A549 treated with DMSO at 1 μM for 4 hours (cell line): ENCODE results near the gene FBXO34. TPM values are rescaled to one million over a fixed set of nuclear protein-coding genes. Genes with fewer than 3 reads are reported as not detected.

Source experiments
- total RNA-seq: library from RNA; stranded (reverse); fragments of 200-300 nt; extraction: Qiagen RNA extraction; gene quantifications from 5 replicates; pipeline ENCODE4 v1.2.3, GENCODE V29; 2022; ENCODE audit warnings: low read depth

Gene FBXO34, protein sequence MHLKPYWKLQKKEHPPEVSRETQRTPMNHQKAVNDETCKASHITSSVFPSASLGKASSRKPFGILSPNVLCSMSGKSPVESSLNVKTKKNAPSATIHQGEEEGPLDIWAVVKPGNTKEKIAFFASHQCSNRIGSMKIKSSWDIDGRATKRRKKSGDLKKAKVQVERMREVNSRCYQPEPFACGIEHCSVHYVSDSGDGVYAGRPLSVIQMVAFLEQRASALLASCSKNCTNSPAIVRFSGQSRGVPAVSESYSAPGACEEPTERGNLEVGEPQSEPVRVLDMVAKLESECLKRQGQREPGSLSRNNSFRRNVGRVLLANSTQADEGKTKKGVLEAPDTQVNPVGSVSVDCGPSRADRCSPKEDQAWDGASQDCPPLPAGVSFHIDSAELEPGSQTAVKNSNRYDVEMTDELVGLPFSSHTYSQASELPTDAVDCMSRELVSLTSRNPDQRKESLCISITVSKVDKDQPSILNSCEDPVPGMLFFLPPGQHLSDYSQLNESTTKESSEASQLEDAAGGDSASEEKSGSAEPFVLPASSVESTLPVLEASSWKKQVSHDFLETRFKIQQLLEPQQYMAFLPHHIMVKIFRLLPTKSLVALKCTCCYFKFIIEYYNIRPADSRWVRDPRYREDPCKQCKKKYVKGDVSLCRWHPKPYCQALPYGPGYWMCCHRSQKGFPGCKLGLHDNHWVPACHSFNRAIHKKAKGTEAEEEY
- total RNA-seq: 11.8 to 17.1 TPM (median 15.8 TPM) in 5 replicates

GRCh38 chr14:55270832-55271571, at the start of gene FBXO34:
FBXO34 (plus strand) TSS chr14:55271421; CDS start chr14:55350391, 78,970 bp downstream.

Other genes with a start within 250 kb of the FBXO34 start
- 10.3 to 15.1 TPM (median 13.5 TPM) in 5 replicates for gene WDHD1, start 244.3 kb upstream of the FBXO34 start, total RNA-seq
- 9.3 to 15.8 TPM (median 11.7 TPM) in 5 replicates for gene SOCS4, start 244.2 kb upstream of the FBXO34 start, total RNA-seq
- gene MAPK1IP1L, start 219.8 kb upstream of the FBXO34 start, total RNA-seq: 93.4 to 121 TPM (median 98.8 TPM) in 5 replicates
- gene LGALS3, start 142.2 kb upstream of the FBXO34 start, total RNA-seq: 165 to 189 TPM (median 183 TPM) in 5 replicates
- gene DLGAP5, start 79.8 kb upstream of the FBXO34 start, total RNA-seq: 28.5 to 38.1 TPM (median 36.4 TPM) in 5 replicates
- gene ATG14, start 140.4 kb downstream of the FBXO34 start, total RNA-seq: 5.3 to 6.7 TPM (median 5.8 TPM) in 5 replicates
- not detected in 5 replicates for gene TBPL2, start 169.2 kb downstream of the FBXO34 start, total RNA-seq